CD4-positive, CD25-positive, alpha-beta regulatory T cell (primary cell): ENCODE measurements around the gene PLBD2. TPM values are rescaled to one million over a fixed set of nuclear protein-coding genes. Genes with fewer than 3 reads are reported as not detected.

Source experiments
- ATAC-seq, 2 donors: fragments of 150-1000 bp; cut with Tn5 transposase; one replicate each; pipeline ENCODE4 v1.10.0; 2021; ENCODE audit warnings: low read depth in 2 of 2, moderate number of reproducible peaks in 2 of 2, moderate library complexity in 1 of 2
- DNase-seq, 3 donors: peaks; one replicate each; pipeline versions ENCODE4 v3.0.0 to v3.0.0-alpha.2; 2012 to 2022; ENCODE audit warnings: mixed read lengths in 1 of 3
- H3K27ac ChIP-seq: one replicate; pipeline ENCODE4 v1.7.0; 2013; ENCODE audit warnings: mild to moderate bottlenecking, low read length; ENCODE audit not compliant: insufficient read depth, poor library complexity, severe bottlenecking
- H3K27me3 ChIP-seq: one replicate; pipeline ENCODE4 v1.7.0; 2013; ENCODE audit warnings: low read length; ENCODE audit not compliant: control insufficient read depth, insufficient read depth
- H3K36me3 ChIP-seq: one replicate; pipeline ENCODE4 v1.7.0; 2013; ENCODE audit warnings: mild to moderate bottlenecking, low read length, moderate library complexity; ENCODE audit not compliant: control insufficient read depth, insufficient read depth
- H3K4me1 ChIP-seq: 2 replicates; pipeline ENCODE4 v1.7.0; 2013; ENCODE audit warnings: mild to moderate bottlenecking, low read length; ENCODE audit not compliant: insufficient read depth, control insufficient read depth, poor library complexity, severe bottlenecking
- H3K4me3 ChIP-seq: one replicate; pipeline ENCODE4 v1.7.0; 2013; ENCODE audit warnings: low read depth, mild to moderate bottlenecking, low read length, moderate library complexity
- H3K9me3 ChIP-seq, 2 experiments: 1 replicate in 1 of 2; 2 replicates in 1 of 2; pipeline ENCODE4 v1.7.0; 2013; ENCODE audit warnings: low read length in 2 of 2, mild to moderate bottlenecking in 1 of 2, moderate library complexity in 1 of 2; ENCODE audit not compliant: control insufficient read depth in 2 of 2
- H3K27ac Mint-ChIP-seq, 3 donors: one replicate each; pipeline ENCODE4 v1.8.0; 2020 to 2022; ENCODE audit warnings: mild to moderate bottlenecking in 3 of 3, mixed read lengths in 3 of 3, moderate library complexity in 2 of 3
- H3K27me3 Mint-ChIP-seq: one replicate; pipeline ENCODE4 v1.8.0; 2022; ENCODE audit warnings: mild to moderate bottlenecking, mixed read lengths
- H3K36me3 Mint-ChIP-seq: one replicate; pipeline ENCODE4 v1.8.0; 2020; ENCODE audit warnings: mixed read lengths
- H3K4me1 Mint-ChIP-seq, 4 donors: one replicate each; pipeline ENCODE4 v1.8.0; 2020 to 2022; ENCODE audit warnings: mixed read lengths in 4 of 4, mild to moderate bottlenecking in 1 of 4
- H3K4me3 Mint-ChIP-seq, 4 donors: one replicate each; pipeline ENCODE4 v1.8.0; 2020 to 2022; ENCODE audit warnings: mild to moderate bottlenecking in 4 of 4, mixed read lengths in 4 of 4, moderate library complexity in 3 of 4
- H3K9me3 Mint-ChIP-seq, 7 donors: one replicate each; pipeline ENCODE4 v1.8.0; 2020 to 2022; ENCODE audit warnings: mixed read lengths in 7 of 7, mild to moderate bottlenecking in 3 of 7, moderate library complexity in 2 of 7
- polyA plus RNA-seq, 4 donors: library from polyadenylated mRNA; unstranded; fragments of 300-500 nt; fragmentation: Illumina TruSeq; gene quantifications; one replicate each; pipeline ENCODE4 v1.2.3, GENCODE V29; 2021
- total RNA-seq: library from RNA; stranded (reverse); gene quantifications from one replicate; pipeline ENCODE4 v1.2.3, GENCODE V29; 2022

The PLBD2 gene
- total and polyA plus RNA-seq, 5 donors from 2014 or later, result 4.9 to 14.4 (median 6.5) TPM

- peaks cover 5% of the 10 kb centered on the region for H3K27me3 ChIP-seq
- no peak overlapping the region for H3K4me3 ChIP-seq
- Mint-ChIP-seq H3K4me1 (no peaks in the 10 kb centered on the region), H3K36me3 (no peaks in the 10 kb centered on the region), H3K27ac (no peak overlapping the region), H3K27me3 (peaks cover 2% of the 10 kb centered on the region), H3K4me3 (no peak overlapping the region), H3K9me3 (no peaks in the 10 kb centered on the region)
- H3K27ac ChIP-seq, result no peak overlapping the region
- no peak for ATAC-seq
- no peaks in the 10 kb centered on the region for H3K4me1 ChIP-seq
- H3K9me3 ChIP-seq, result no peaks in the 10 kb centered on the region
- DNase-seq, result no peak
- H3K36me3 ChIP-seq, result no peaks in the 10 kb centered on the region
These were observed 51.2 kb downstream of the PLBD2 start for GRCh38 chr12:113409462-113410124.

DNA sequence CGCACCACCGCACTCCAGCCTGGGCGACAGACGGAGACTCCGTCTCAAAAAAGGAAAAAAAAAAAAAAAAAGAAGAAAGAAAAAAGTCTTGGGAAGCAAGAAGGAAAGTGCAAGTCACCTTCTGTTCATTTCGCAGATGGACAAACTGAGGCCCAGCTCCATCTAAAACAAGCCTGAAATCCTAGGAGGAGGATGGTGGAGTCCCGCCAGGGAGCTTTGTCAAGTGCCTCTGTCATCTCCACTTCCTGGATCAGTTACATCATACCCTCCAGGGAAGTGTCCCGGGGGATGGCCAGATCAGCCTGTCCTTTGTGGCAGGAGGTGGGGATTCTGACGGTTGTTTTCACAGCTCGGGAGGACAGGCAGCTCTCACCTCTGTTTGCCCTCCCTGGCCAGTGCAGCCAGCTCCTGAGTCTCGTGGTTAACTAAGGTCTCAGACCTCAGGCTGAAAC, 55.1 kb downstream of the PLBD2 start:
- no peaks in the 10 kb centered on the region for H3K9me3 Mint-ChIP-seq

DNA sequence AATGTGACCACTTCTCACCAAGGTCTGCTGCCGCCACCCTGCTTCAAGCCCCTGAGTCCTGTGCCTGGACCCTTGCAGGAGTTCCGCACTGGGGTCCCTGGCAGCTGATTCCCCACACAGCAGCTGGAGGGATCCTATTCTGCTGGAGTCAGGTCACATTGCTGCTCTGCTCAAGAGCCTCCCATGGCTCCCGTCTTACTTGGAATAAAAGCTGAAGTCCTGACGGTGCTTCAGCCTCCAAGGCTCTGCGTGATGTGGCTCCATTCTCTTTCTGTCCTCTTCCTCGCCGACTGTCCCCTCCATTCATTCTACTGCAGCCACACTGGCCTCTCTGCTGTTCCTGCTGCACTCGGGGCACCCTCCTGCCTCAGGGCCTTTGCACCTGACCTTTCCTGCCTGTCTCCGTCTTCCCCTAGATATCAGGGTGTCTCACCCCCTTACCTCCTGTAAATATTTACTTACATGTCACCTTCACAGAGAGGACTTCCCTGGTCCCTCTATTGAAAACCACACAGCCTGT, 56.2 kb downstream of the PLBD2 start:
- no peak for DNase-seq
- Mint-ChIP-seq H3K4me1 (no peaks in the 10 kb centered on the region), H3K36me3 (no peaks in the 10 kb centered on the region), H3K27ac (no peak overlapping the region), H3K9me3 (no peaks in the 10 kb centered on the region), H3K27me3 (no peaks in the 10 kb centered on the region), H3K4me3 (no peak overlapping the region)
- H3K27me3 ChIP-seq, result peaks cover 2% of the 10 kb centered on the region
- H3K36me3 ChIP-seq, result no peaks in the 10 kb centered on the region
- no peaks in the 10 kb centered on the region for H3K9me3 ChIP-seq
- H3K27ac ChIP-seq, result no peak overlapping the region
- no peaks in the 10 kb centered on the region for H3K4me1 ChIP-seq
- no peak for ATAC-seq
- no peak overlapping the region for H3K4me3 ChIP-seq

More for the DNA sequence above, 55.1 kb downstream of the PLBD2 start:
- Histone ChIP-seq H3K4me1 (no peaks in the 10 kb centered on the region), H3K36me3 (no peaks in the 10 kb centered on the region), H3K27ac (no peak overlapping the region), H3K4me3 (no peak overlapping the region), H3K27me3 (peaks cover 4% of the 10 kb centered on the region), H3K9me3 (no peaks in the 10 kb centered on the region)
- DNase-seq, result no peak
- no peak for ATAC-seq
- H3K4me1 Mint-ChIP-seq, result no peaks in the 10 kb centered on the region
- no peaks in the 10 kb centered on the region for H3K36me3 Mint-ChIP-seq
- H3K27me3 Mint-ChIP-seq, result no peaks in the 10 kb centered on the region
- no peak overlapping the region for H3K4me3 Mint-ChIP-seq
- H3K27ac Mint-ChIP-seq, result no peak overlapping the region

DNA sequence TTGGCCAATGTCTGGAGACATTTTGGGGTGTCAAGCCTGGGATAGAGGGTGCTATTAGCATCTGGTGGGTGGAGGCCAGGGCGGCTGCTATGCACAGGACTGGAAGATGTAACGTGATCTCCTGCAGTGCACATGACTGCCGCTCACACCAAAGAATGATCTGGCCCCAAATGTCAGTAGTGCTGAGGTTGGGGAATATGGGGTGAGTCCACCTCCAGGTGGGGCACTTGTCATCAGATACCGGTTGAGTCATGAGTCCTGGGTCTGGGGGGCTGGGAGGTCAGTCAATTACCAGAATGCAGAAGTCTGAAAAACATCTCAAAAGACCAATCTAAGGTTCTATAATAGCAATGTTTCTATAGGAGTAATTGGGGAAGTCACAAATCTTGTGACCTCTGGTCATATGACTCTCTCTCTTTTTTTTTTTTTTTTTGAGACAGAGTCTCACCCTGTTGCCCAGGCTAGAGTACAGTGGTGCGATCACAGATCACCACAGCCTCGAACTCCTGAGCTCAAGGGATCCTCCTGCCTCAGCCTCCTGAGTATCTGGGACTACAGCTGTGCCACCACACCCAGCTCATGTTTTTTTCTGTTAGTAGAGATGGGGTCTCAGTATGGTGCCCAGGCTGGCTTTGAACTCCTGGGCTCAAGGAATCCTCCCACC, 57.8 kb downstream of the PLBD2 start:
- H3K4me1 ChIP-seq, result no peaks in the 10 kb centered on the region
- no peaks in the 10 kb centered on the region for H3K27me3 Mint-ChIP-seq
- H3K36me3 Mint-ChIP-seq, result no peaks in the 10 kb centered on the region
- no peak overlapping the region for H3K4me3 ChIP-seq
- H3K27ac ChIP-seq, result no peak overlapping the region
- no peaks in the 10 kb centered on the region for H3K36me3 ChIP-seq
- H3K4me1 Mint-ChIP-seq, result no peaks in the 10 kb centered on the region
- DNase-seq (no peak), ATAC-seq (peak; percentile 37 to 53)
- H3K9me3 ChIP-seq, result no peaks in the 10 kb centered on the region
- H3K27ac Mint-ChIP-seq, result no peak overlapping the region
- H3K4me3 Mint-ChIP-seq, result no peak overlapping the region
- H3K27me3 ChIP-seq, result no peaks in the 10 kb centered on the region
- no peaks in the 10 kb centered on the region for H3K9me3 Mint-ChIP-seq

DNA sequence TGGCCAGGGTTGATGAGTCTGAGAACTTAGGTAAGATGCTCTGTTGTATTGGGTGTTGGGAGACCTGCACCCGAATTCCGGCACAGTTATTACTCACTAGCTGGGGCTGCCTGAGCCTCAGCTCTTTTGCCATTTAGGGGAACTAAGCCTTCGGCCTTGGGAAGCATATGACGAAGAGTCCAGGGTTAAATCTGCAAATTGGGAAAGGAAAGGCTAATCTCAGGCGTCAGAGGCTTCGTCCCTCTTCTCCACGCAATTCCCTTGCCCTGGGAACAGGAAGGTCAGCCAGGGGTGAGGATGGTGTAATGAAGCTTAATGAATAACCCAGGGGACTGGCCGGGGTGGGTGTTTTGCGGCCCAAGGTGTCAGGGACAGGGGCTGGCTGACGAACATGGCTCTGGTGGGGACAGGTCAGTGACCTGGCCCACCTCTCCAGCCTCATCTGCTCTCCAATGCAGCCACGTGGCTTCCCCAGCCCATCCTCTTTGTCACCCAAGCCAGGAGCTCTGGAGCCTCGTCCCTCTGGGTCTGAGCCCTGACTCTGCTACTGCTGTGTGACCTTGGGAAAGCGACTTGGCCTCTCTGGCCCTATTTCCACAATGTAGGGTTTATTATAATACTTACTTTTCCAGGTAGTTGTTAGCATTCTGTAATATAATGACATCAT, 60.0 kb downstream of the PLBD2 start:
- no peaks in the 10 kb centered on the region for H3K9me3 Mint-ChIP-seq
- no peaks in the 10 kb centered on the region for H3K4me1 ChIP-seq
- H3K4me3 Mint-ChIP-seq, result no peak overlapping the region
- no peak overlapping the region for H3K27ac ChIP-seq
- DNase-seq (no peak), ATAC-seq (no peak)
- H3K27ac Mint-ChIP-seq, result no peak overlapping the region
- H3K36me3 ChIP-seq, result no peaks in the 10 kb centered on the region
- H3K27me3 Mint-ChIP-seq, result peaks cover 8% of the 10 kb centered on the region
- no peaks in the 10 kb centered on the region for H3K36me3 Mint-ChIP-seq
- H3K4me3 ChIP-seq, result no peak overlapping the region
- H3K9me3 ChIP-seq, result no peaks in the 10 kb centered on the region
- H3K4me1 Mint-ChIP-seq, result peaks cover 0 to 5% (median 0%) of the 10 kb centered on the region in 4 donors
- no peaks in the 10 kb centered on the region for H3K27me3 ChIP-seq

GRCh38 chr12:113420996-113421595, 62.7 kb downstream of the PLBD2 start:
- ATAC-seq (no peak), DNase-seq (no peak)
- H3K27me3 Mint-ChIP-seq, result peaks cover 8% of the 10 kb centered on the region
- H3K9me3 Mint-ChIP-seq, result no peaks in the 10 kb centered on the region
- H3K27me3 ChIP-seq, result no peaks in the 10 kb centered on the region
- H3K36me3 Mint-ChIP-seq, result no peaks in the 10 kb centered on the region
- H3K27ac Mint-ChIP-seq, result no peak overlapping the region
- H3K36me3 ChIP-seq, result no peaks in the 10 kb centered on the region
- H3K9me3 ChIP-seq, result no peaks in the 10 kb centered on the region
- H3K4me1 ChIP-seq, result no peaks in the 10 kb centered on the region
- no peak overlapping the region for H3K27ac ChIP-seq
- H3K4me1 Mint-ChIP-seq, result peaks cover 0 to 5% (median 0%) of the 10 kb centered on the region in 4 donors
- H3K4me3 ChIP-seq, result no peak overlapping the region
- no peak overlapping the region for H3K4me3 Mint-ChIP-seq

GRCh38 chr12:113422030-113422885, 63.9 kb downstream of the PLBD2 start, which contains the start of gene SDSL:
Gene SDSL, plus strand, starts transcription at chr12:113422380. Its CDS starts 5,603 bp downstream, at chr12:113427983.
- Mint-ChIP-seq H3K27me3 (peaks cover 8% of the 10 kb centered on the region), H3K4me1 (peaks cover 0 to 5% (median 0%) of the 10 kb centered on the region in 4 donors), H3K9me3 (no peaks in the 10 kb centered on the region), H3K27ac (peak within 1 kb of the TSS in 1 of 3 donors; percentile 88), H3K36me3 (no peaks in the 10 kb centered on the region), H3K4me3 (peak within 1 kb of the TSS in 1 of 4 donors; percentile 84)
- no peaks in the 10 kb centered on the region for H3K36me3 ChIP-seq
- ATAC-seq (peak; percentile 50 to 62), DNase-seq (peak in 1 of 3 donors; percentile 15)
- no peaks in the 10 kb centered on the region for H3K27me3 ChIP-seq
- H3K4me1 ChIP-seq, result no peaks in the 10 kb centered on the region
- H3K27ac ChIP-seq, result no peak within 1 kb of the TSS
- no peaks in the 10 kb centered on the region for H3K9me3 ChIP-seq
- H3K4me3 ChIP-seq, result peak within 1 kb of the TSS; percentile 55
